Amniotic epithelial cell (primary cell): ENCODE measurements around the gene KCTD8.

Experiments
- DNase-seq: peaks from one replicate; pipeline ENCODE4 v3.0.0-alpha.2; 2010; ENCODE audit warnings: low read depth

The KCTD8 gene

GRCh38 chr4:44448521-44449461 lies at the start of gene KCTD8:
KCTD8 (minus strand) TSS chr4:44448809.
- peak; percentile 43 for DNase-seq

GRCh38 chr4:44494810-44495701 lies 46.4 kb upstream of the KCTD8 start:
- DNase-seq = no peak

- DNase-seq = peak; percentile 6
Measured at GRCh38 chr4:44493924-44494323, 45.3 kb upstream of the KCTD8 start.

DNA sequence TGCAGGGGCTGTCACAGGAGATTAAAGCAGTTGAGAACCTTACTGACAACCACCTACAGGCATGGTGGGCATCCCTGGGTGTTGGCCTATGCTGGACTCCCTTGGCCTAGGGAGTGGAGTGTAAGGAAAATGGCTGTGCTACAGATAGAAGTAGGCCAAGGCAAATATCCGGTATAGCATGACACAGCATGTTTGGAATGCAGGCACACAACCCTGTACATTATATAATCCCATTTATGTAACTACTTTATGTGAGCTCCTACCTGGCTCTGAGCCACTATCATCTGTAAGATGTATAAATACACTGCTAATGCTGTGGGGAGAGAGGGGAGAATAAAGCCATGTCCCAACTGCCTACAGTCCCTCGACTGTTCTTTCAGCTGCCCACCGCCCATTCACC lies 38.7 kb upstream of the KCTD8 start:
- DNase-seq = no peak

DNA sequence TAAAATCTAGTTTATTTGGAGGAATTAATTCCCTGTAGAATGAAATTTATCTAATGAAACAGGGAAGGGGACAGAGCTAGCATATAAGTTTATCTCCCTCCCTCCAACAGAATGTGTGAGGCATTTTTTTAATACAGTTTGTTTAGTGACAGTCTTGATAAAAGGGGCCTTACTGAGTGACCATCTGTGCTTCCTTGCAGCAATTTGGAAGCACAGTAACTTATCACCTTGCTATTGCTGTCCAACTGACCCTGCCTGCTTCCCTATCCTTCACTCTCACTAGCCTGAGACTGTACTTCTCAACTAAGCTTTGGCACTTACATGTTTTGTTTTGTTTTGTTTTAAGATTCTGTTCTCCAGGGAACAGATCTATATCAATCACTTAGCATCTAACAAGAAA lies 31.1 kb upstream of the KCTD8 start:
- no peak for DNase-seq

DNA sequence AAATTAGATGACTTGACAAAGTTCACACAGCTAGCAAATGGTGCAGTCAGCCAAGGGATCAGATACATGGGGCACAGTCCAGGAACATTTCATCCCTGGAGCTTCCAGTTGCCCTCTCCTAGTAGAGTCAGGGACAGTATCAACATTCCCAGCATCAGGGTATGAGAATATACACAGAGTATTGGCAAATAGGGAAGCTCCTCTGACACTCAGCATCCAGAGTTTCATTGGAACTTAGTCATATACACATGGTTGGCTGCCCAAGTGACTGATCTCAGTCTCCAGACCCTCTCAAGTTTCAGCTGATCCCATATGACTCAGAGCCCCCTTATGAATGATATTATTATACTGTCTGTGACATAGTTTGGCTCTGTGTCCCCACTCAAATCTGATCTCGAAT lies 13.7 kb upstream of the KCTD8 start:
- no peak for DNase-seq

- peak; percentile 7 for DNase-seq
Measured at GRCh38 chr4:44447563-44448504, 775 bp downstream of the KCTD8 start.

DNA sequence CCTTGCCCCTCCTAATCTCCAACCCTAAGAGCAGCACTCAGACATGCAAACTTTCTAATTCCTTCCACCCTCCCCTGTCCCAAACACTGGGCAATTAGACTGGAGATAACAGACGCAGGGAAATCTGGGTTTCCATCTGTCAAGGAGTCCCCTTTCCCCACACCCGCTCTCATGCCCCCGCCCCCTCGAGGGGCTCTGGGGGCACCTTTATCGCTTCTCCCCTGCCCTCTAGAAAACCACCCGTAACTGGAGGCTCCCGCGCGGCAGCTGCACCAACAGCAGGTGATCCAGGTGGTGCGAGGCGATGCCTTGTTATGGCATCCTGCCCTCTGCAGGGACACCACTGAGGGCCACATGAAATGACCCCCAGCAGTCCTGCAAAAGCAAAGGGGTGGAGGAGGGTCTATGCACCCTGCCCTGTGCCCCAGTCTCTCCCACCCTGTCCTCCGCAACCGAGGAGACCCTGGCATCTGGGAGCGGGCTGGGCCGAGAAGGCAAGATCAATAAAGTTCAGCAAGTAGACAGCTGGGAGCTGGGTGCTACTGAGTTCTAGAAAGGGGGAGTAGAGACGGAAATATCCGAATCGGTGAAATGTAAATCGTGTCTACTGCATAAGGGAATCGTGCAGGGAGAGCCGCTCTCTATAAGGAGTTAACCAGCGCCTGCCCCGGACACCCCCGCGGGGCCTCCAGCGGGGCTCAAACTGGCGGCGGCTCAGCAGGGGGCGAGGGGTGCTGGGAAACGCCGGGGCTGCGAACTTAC lies 1.6 kb downstream of the KCTD8 start:
- no peak for DNase-seq

DNA sequence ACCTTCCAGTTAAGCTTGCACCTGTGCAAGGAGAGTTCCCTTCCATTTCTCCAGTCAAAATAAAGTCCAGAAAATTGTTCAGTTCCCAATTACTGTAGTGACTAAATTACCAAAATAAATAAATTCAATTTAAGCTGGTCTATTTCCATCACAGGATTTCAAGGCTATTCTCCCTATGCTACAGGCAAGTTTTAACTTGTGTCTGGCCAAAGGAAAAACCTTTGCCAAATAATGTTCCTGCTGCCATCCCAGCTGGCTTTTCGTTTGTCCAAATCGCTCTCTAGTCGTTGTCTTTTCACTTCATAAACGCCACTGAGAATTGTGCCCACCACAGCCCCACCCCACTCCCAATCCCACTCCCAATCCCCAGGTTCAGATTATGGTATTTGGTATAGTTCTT lies 2.4 kb downstream of the KCTD8 start:
- no peak for DNase-seq

- DNase-seq = no peak
Measured at GRCh38 chr4:44438687-44439086, 9.9 kb downstream of the KCTD8 start.

DNA sequence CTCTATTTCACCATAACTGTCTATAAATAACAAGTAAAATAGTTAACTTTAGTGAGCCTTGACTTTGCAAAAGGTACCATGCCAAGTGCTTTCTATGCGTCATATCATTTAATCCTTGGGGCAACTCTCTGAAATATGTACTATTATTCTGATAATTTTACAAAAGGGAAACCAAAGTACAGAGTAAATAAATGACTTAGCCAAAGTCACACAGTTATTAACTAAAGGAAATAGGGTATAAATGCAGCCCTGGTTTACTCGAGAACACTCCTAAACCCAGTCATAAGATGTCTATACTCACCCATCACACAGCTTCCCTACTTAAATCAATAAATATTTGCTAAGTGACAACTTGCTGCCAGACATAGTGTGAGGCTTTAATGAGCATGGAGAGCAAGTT lies 14.4 kb downstream of the KCTD8 start:
- DNase-seq = no peak

DNA sequence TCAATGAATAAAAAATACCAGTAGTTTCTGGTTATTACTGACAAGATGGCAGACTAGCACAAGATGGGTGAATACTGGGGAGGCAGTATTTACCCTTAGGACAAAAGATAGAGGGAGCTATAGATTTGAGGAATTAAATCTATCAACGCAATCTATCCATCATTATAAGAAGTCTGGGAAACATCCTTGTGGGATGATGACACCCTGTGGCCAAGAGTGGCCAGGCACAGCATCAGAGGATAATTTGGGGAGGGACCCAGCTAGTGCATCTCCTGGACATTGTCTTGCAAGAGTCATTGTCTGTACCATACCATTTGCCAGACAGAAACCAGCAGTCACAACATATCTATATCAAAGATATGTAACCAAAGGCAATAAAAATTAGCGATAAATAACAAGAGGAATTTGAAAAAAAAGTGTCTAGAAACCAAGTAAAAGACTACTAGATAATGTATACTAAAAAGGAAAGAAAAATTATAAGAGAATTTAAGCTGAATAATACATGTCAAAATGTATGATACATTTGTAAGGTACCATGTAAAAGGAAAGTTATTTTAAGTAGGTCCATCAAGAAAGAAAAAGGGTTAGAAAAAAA lies 22.9 kb downstream of the KCTD8 start:
- peak; percentile 0 for DNase-seq

DNA sequence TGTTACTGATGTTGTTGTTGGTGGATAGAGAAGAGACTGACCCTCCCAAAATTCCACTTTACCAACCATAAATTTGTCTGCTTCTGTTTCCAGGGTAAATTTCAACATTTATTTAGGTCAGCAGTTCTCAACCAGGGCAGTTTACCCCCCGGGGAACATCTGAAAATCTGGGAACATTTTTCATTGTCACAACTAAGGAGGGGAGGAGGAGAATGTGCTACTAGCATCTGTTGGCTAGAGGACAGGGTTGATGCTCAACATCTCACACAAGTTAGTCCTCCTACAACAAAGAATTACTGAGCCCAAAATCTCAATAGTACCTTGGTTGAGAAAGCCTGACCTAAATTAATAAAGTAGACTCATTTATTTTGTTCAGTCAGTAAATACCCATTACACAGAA lies 25.7 kb downstream of the KCTD8 start:
- no peak for DNase-seq

DNA sequence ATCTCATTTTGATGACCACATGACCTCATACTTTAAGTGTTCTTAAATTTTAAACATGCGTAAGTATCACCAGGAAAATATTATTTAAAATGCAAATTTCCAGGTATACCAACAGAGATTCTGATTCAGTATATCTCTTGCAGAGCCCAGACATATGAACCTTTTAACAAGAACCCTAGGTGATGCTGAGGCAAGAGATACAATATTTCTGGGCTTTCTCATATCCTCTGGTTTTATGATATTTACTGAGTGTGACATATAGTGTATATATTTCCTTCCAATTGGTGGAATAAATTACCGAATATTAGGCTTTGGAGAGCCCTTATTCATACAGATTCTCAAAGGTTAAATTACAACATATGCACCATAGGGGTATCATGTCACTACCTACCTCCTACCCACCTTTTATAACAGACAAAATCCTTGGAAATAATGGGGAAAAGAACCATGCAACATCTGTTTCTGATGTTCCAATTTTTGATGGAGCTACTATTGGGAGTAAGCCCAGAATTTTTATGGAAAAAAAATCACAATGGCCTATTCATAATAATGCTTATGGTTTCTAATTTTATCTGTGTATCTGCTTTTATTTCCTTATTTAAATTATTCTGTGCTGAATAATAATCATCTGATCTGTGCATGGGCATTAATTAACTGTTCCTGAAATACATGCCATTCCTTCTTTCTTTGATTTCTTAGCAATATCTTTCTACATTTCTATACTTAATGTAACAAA lies 27.1 kb downstream of the KCTD8 start:
- DNase-seq = no peak

- no peak for DNase-seq
Measured at GRCh38 chr4:44415251-44415650, 33.4 kb downstream of the KCTD8 start.

- no peak for DNase-seq
Measured at GRCh38 chr4:44368413-44369167, 80.0 kb downstream of the KCTD8 start.

DNA sequence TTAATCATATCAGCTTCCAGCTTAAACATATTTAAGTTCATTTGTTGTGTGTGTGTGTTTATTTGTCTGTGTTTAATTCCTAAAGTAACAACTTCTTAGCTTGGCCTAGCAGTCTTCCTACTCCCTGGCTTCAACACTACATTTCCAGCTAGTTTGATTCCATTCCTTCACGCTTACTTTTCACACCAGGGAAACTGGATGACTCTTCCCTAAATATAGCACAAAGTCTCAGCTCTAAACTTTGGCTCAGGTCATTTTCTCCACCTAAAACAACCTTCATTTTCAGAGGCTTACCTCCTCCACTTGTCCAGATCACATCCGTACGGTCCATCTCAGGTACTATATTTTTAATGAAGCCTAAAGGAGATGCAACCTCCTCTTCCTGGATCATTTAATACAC lies 94.4 kb downstream of the KCTD8 start:
- no peak for DNase-seq

GRCh38 chr4:44351069-44351468 lies 97.5 kb downstream of the KCTD8 start:
- peak; percentile 1 for DNase-seq

DNA sequence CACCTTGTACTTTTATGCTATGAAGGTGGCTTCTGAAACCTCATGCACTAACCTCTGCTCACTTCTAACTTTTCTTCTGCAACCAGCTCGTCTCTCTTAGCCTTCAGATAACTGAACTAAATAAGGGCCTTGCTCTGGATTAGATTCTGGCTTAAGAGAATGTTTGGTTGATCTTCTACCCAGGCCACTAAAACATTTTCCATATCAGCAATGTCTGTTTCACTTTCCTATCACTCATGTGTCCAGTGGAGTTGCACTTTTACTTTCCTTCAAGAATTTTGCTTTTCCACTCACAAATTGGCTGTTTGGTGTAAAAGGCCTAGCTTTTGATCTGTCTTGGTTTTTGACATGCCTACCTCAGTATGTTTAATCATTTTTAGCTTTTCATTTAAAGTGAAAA lies 105.8 kb downstream of the KCTD8 start:
- DNase-seq = no peak
